ENCODE results near the gene LIPM. TPM values are rescaled to one million over a fixed set of nuclear protein-coding genes. Genes with fewer than 3 reads are reported as not detected.

The LIPM gene
- total RNA-seq, 1 donor from 2014 or later, result not detected

GRCh38 chr10:88849234-88849633 is 46.7 kb downstream of the LIPM start:
- H3K36me3 Mint-ChIP-seq (ENCODE audit: low read depth), result no peaks in the 10 kb centered on the region
- no peak overlapping the region for H3K27ac Mint-ChIP-seq (ENCODE audit: unreplicated experiment)
- H3K9me3 Mint-ChIP-seq, result peaks cover 2% of the 10 kb centered on the region
- no peak overlapping the region for H3K4me3 Mint-ChIP-seq
- DNase-seq (ENCODE audit: low read depth, low spot score), result no peak
- H3K4me1 Mint-ChIP-seq, result peaks cover 5% of the 10 kb centered on the region
- H3K27me3 Mint-ChIP-seq (ENCODE audit: low read depth), result no peaks in the 10 kb centered on the region
- no peak for TF ChIP-seq CTCF (conservative IDR thresholded peaks at IDR 0.05)

GRCh38 chr10:88850712-88851111 is 48.2 kb downstream of the LIPM start:
- TF ChIP-seq CTCF (conservative IDR thresholded peaks at IDR 0.05), result no peak
- DNase-seq (ENCODE audit: low read depth, low spot score), result no peak
- Mint-ChIP-seq H3K27ac (ENCODE audit: unreplicated experiment) (no peak overlapping the region), H3K27me3 (ENCODE audit: low read depth) (no peaks in the 10 kb centered on the region), H3K4me1 (peaks cover 5% of the 10 kb centered on the region), H3K4me3 (no peak overlapping the region), H3K36me3 (ENCODE audit: low read depth) (no peaks in the 10 kb centered on the region), H3K9me3 (peaks cover 1% of the 10 kb centered on the region)

- TF ChIP-seq CTCF (conservative IDR thresholded peaks at IDR 0.05), result no peak
- no peak for DNase-seq (ENCODE audit: low read depth, low spot score)
- Mint-ChIP-seq H3K27ac (ENCODE audit: unreplicated experiment) (no peak within 1 kb of the TSS), H3K4me3 (no peak within 1 kb of the TSS), H3K4me1 (peaks cover 5% of the 10 kb centered on the region), H3K36me3 (ENCODE audit: low read depth) (no peaks in the 10 kb centered on the region), H3K9me3 (no peaks in the 10 kb centered on the region), H3K27me3 (ENCODE audit: low read depth) (no peaks in the 10 kb centered on the region)
Measured at GRCh38 chr10:88851706-88852105, 49.2 kb downstream of the LIPM start, which contains the start of gene ANKRD22. Gene ANKRD22, minus strand, starts transcription at chr10:88851844. Its CDS starts 237 bp downstream, at chr10:88851607.

GRCh38 chr10:88852327-88852726 is 49.8 kb downstream of the LIPM start:
- TF ChIP-seq CTCF (conservative IDR thresholded peaks at IDR 0.05), result no peak
- H3K27ac Mint-ChIP-seq (ENCODE audit: unreplicated experiment), result no peak overlapping the region

GRCh38 chr10:88853155-88853881 is 50.8 kb downstream of the LIPM start:
- Mint-ChIP-seq H3K27me3 (ENCODE audit: low read depth) (no peaks in the 10 kb centered on the region), H3K36me3 (ENCODE audit: low read depth) (no peaks in the 10 kb centered on the region), H3K4me1 (peaks cover 5% of the 10 kb centered on the region), H3K27ac (ENCODE audit: unreplicated experiment) (no peak overlapping the region), H3K9me3 (no peaks in the 10 kb centered on the region), H3K4me3 (no peak overlapping the region)
- TF ChIP-seq CTCF (conservative IDR thresholded peaks at IDR 0.05), result no peak
- no peak for DNase-seq (ENCODE audit: low read depth, low spot score)

More at GRCh38 chr10:88852327-88852726, 49.8 kb downstream of the LIPM start:
- H3K4me1 Mint-ChIP-seq, result peaks cover 5% of the 10 kb centered on the region
- no peak for DNase-seq (ENCODE audit: low read depth, low spot score)
- H3K4me3 Mint-ChIP-seq, result no peak overlapping the region
- no peaks in the 10 kb centered on the region for H3K36me3 Mint-ChIP-seq (ENCODE audit: low read depth)
- H3K27me3 Mint-ChIP-seq (ENCODE audit: low read depth), result no peaks in the 10 kb centered on the region
- H3K9me3 Mint-ChIP-seq, result no peaks in the 10 kb centered on the region
